H1 (cell line): ENCODE results near the gene FAM193B. TPM values are rescaled to one million over a fixed set of nuclear protein-coding genes. Genes with fewer than 3 reads are reported as not detected.

Source experiments
- CTCF ChIA-PET: fragments of 300-600 bp; sonication (Branson Sonifier 250); formaldehyde crosslinking; loops from one replicate; lab custom pipeline; 2021; ENCODE audit not compliant: partially characterized antibody; lab: Charles Lee
- POLR2A ChIA-PET: fragments of 300-600 bp; sonication (Branson Sonifier 250); formaldehyde crosslinking; loops from one replicate; lab custom pipeline; 2021; ENCODE audit warnings: inconsistent platforms; ENCODE audit not compliant: partially characterized antibody; lab: Charles Lee
- DNase-seq, 2 experiments: peaks; one replicate each; pipeline versions ENCODE4 v3.0.0 to v3.0.0-alpha.2; 2010 to 2022; ENCODE audit warnings: low spot score in 2 of 2, low read depth in 1 of 2, mixed read lengths in 1 of 2
- FAIRE-seq: peaks from 2 replicates; lab custom pipeline; 2011; peaks lifted over from hg19 to GRCh38; lab: Jason Lieb, UNC
- H2AFZ ChIP-seq: 2 replicates; pipeline ENCODE4 v1.8.1; 2012; ENCODE audit warnings: low read length, inconsistent platforms
- H2AK5ac ChIP-seq: 2 replicates; pipeline ENCODE4 v1.6.1; 2013; ENCODE audit warnings: low read depth, low read length
- H2BK120ac ChIP-seq: replicated peaks from 2 replicates; pipeline ENCODE3; 2013; ENCODE audit warnings: low read depth, low read length, inconsistent platforms
- H2BK12ac ChIP-seq: 2 replicates; pipeline ENCODE4 v1.6.1; 2013; ENCODE audit warnings: low read depth, low read length
- H2BK15ac ChIP-seq: 2 replicates; pipeline ENCODE4 v1.6.1; 2013; ENCODE audit warnings: low read length
- H2BK20ac ChIP-seq: 2 replicates; pipeline ENCODE4 v1.6.1; 2013; ENCODE audit warnings: low read length
- H2BK5ac ChIP-seq: 2 replicates; pipeline ENCODE4 v1.6.1; 2013; ENCODE audit warnings: low read depth, low read length
- H3K14ac ChIP-seq: 2 replicates; pipeline ENCODE4 v1.6.1; 2013; ENCODE audit warnings: inconsistent platforms; ENCODE audit not compliant: insufficient read length
- H3K18ac ChIP-seq: 2 replicates; pipeline ENCODE4 v1.6.1; 2013; ENCODE audit warnings: low read length; ENCODE audit errors: extremely low read depth
- H3K23ac ChIP-seq: 2 replicates; pipeline ENCODE4 v1.6.1; 2013; ENCODE audit warnings: inconsistent platforms; ENCODE audit not compliant: insufficient read length
- H3K23me2 ChIP-seq: 2 replicates; pipeline ENCODE4 v1.6.1; 2013; ENCODE audit warnings: low read depth, low read length
- H3K27ac ChIP-seq: 2 replicates; pipeline ENCODE4 v1.6.1; 2011; ENCODE audit warnings: low read depth, low read length, inconsistent platforms
- H3K27me3 ChIP-seq, 4 experiments: replicated peaks in 1 of 4; 1 replicate in 1 of 4; 2 replicates in 3 of 4; pipeline versions ENCODE4 v1.6.1 to v1.8.1; 2011 to 2013; ENCODE audit warnings: low read length in 3 of 4, mild to moderate bottlenecking in 3 of 4, inconsistent platforms in 2 of 4, mixed read lengths in 2 of 4, moderate library complexity in 1 of 4; ENCODE audit not compliant: control insufficient read depth in 3 of 4, insufficient read depth in 3 of 4; ENCODE audit errors: extremely low read depth in 1 of 4
- H3K36me3 ChIP-seq, 4 experiments: 2 replicates each; pipeline versions ENCODE4 v1.6.1 to v1.8.1; 2011 to 2013; ENCODE audit warnings: mild to moderate bottlenecking in 4 of 4, low read length in 3 of 4, moderate library complexity in 2 of 4, control low read depth in 1 of 4, inconsistent platforms in 1 of 4; ENCODE audit not compliant: insufficient read depth in 4 of 4, control insufficient read depth in 2 of 4
- H3K4ac ChIP-seq: replicated peaks from 2 replicates; pipeline ENCODE3; 2013; ENCODE audit warnings: low read length, low read depth, mixed read lengths, inconsistent platforms; ENCODE audit not compliant: insufficient read length
- H3K4me1 ChIP-seq, 4 experiments: replicated peaks in 1 of 4; 1 replicate in 1 of 4; 2 replicates in 3 of 4; pipeline versions ENCODE4 v1.6.1 to v1.8.1; 2011 to 2013; ENCODE audit warnings: low read length in 3 of 4, inconsistent platforms in 2 of 4, mixed read lengths in 1 of 4; ENCODE audit not compliant: insufficient read depth in 4 of 4, control insufficient read depth in 3 of 4
- H3K4me2 ChIP-seq, 2 experiments: 2 replicates each; pipeline versions ENCODE4 v1.6.1 to v1.8.1; 2011 to 2013; ENCODE audit warnings: low read depth in 2 of 2, low read length in 2 of 2, control low read depth in 1 of 2, inconsistent platforms in 1 of 2, mild to moderate bottlenecking in 1 of 2; ENCODE audit not compliant: insufficient read depth in 1 of 2
- H3K4me3 ChIP-seq, 4 experiments: fragments of 200-600, 300-600 bp in 1 of 4; sonication (generic), shearing (Covaris generic), sonication (Bioruptor Twin) in 1 of 4; 2 replicates each; pipeline versions ENCODE4 v1.5.1 to v1.8.1; 2011 to 2016; ENCODE audit warnings: low read length in 4 of 4, low read depth in 3 of 4, control low read depth in 2 of 4, inconsistent platforms in 2 of 4, mild to moderate bottlenecking in 2 of 4, mixed read lengths in 1 of 4, moderate library complexity in 1 of 4; ENCODE audit not compliant: insufficient read depth in 2 of 4; ENCODE audit errors: extremely low read depth in 1 of 4
- H3K56ac ChIP-seq: replicated peaks from 2 replicates; pipeline ENCODE3; 2013; ENCODE audit warnings: low read depth, mild to moderate bottlenecking, mixed read lengths, low read length, inconsistent platforms; ENCODE audit not compliant: insufficient read length
- H3K79me1 ChIP-seq: 2 replicates; pipeline ENCODE4 v1.6.1; 2013; ENCODE audit warnings: low read depth, low read length, control low read depth
- H3K79me2 ChIP-seq, 2 experiments: 2 replicates each; pipeline versions ENCODE4 v1.6.1 to v1.8.1; 2012 to 2013; ENCODE audit warnings: low read length in 2 of 2, mild to moderate bottlenecking in 2 of 2, inconsistent platforms in 1 of 2; ENCODE audit not compliant: insufficient read depth in 2 of 2, control insufficient read depth in 1 of 2
- H3K9ac ChIP-seq, 4 experiments: replicated peaks in 1 of 4; 1 replicate in 1 of 4; 2 replicates in 3 of 4; pipeline versions ENCODE4 v1.6.1 to v1.8.1; 2011 to 2013; ENCODE audit warnings: low read depth in 3 of 4, low read length in 3 of 4, control low read depth in 2 of 4, mild to moderate bottlenecking in 2 of 4, moderate library complexity in 2 of 4, inconsistent platforms in 1 of 4; ENCODE audit errors: extremely low read depth in 1 of 4
- H3K9me3 ChIP-seq, 2 experiments: 2 replicates each; pipeline versions ENCODE4 v1.6.1 to v1.8.1; 2012 to 2013; ENCODE audit warnings: mild to moderate bottlenecking in 2 of 2, moderate library complexity in 2 of 2, control low read depth in 1 of 2, inconsistent platforms in 1 of 2, low read depth in 1 of 2, low read length in 1 of 2, mixed read lengths in 1 of 2; ENCODE audit not compliant: insufficient read depth in 2 of 2
- H4K20me1 ChIP-seq, 2 experiments: replicated peaks in 1 of 2; 2 replicates each; pipeline versions ENCODE3 to v1.8.1; 2011 to 2013; ENCODE audit warnings: inconsistent platforms in 2 of 2, low read length in 2 of 2, mild to moderate bottlenecking in 1 of 2; ENCODE audit not compliant: insufficient read depth in 2 of 2, control insufficient read depth in 1 of 2
- H4K5ac ChIP-seq: 2 replicates; pipeline ENCODE4 v1.6.1; 2013; ENCODE audit warnings: low read length, low read depth, mixed read lengths, inconsistent platforms; ENCODE audit not compliant: insufficient read length
- H4K8ac ChIP-seq: 2 replicates; pipeline ENCODE4 v1.8.0; 2013; ENCODE audit warnings: mild to moderate bottlenecking, moderate library complexity, low read length, inconsistent platforms; ENCODE audit not compliant: insufficient read depth; ENCODE audit errors: extremely low read depth
- H4K91ac ChIP-seq: replicated peaks from 2 replicates; pipeline ENCODE3; 2013; ENCODE audit warnings: low read length, mixed read lengths, inconsistent platforms; ENCODE audit not compliant: insufficient read length
- CEBPB ChIP-seq: IDR thresholded peaks from 2 replicates; pipeline ENCODE4 v1.6.1; 2012; ENCODE audit warnings: low read depth, low read length
- CTCF ChIP-seq, 3 experiments: IDR thresholded peaks; 1 replicate in 2 of 3; 2 replicates in 1 of 3; pipeline versions ENCODE4 v1.5.1 to v1.6.1; 2011; ENCODE audit warnings: low read length in 3 of 3, mild to moderate bottlenecking in 3 of 3, inconsistent platforms in 2 of 3, low read depth in 1 of 3, moderate library complexity in 1 of 3; ENCODE audit not compliant: insufficient read depth in 1 of 3; ENCODE audit errors: control extremely low read depth in 1 of 3
- JUND ChIP-seq: IDR thresholded peaks from 2 replicates; pipeline ENCODE4 v1.6.1; 2011; ENCODE audit warnings: mild to moderate bottlenecking, improper control_type of control experiment, low read length
- KDM1A ChIP-seq: fragments of 200-600, 300-600 bp; sonication (generic); IDR thresholded peaks from 2 replicates; pipeline ENCODE4 v1.7.1; 2016; ENCODE audit warnings: mild to moderate bottlenecking, low read length, borderline replicate concordance
- PHF8 ChIP-seq: fragments of 200-600 bp; sonication (generic); conservative IDR thresholded peaks from 2 replicates; pipeline ENCODE4 v1.7.1; 2012; ENCODE audit warnings: low read depth, mild to moderate bottlenecking, inconsistent platforms, low read length, moderate library complexity
- POLR2A ChIP-seq, 2 experiments: IDR thresholded peaks; 1 replicate in 1 of 2; 2 replicates in 1 of 2; pipeline ENCODE4 v1.6.1; 2011; ENCODE audit warnings: low read depth in 2 of 2, low read length in 2 of 2, mild to moderate bottlenecking in 2 of 2; ENCODE audit errors: control extremely low read depth in 1 of 2
- POLR2AphosphoS5 ChIP-seq: IDR thresholded peaks from 2 replicates; pipeline ENCODE4 v1.6.1; 2011; ENCODE audit warnings: low read depth, low read length
- POU5F1 ChIP-seq: IDR thresholded peaks from 2 replicates; pipeline ENCODE4 v1.6.1; 2011; ENCODE audit warnings: low read depth, mild to moderate bottlenecking, low read length, moderate library complexity
- SUZ12 ChIP-seq: fragments of 200-600 bp; sonication (generic); IDR thresholded peaks from 2 replicates; pipeline ENCODE4 v1.6.1; 2012; ENCODE audit warnings: mild to moderate bottlenecking, inconsistent platforms, low read length, moderate library complexity, mixed read lengths
- WGBS, 2 experiments: shearing (Covaris generic) in 1 of 2; methylation state at CpG; one replicate each; pipeline versions ENCODE4 v1.1.6 to v1.1.7; 2013 to 2015; ENCODE audit warnings: low lambda C conversion rate in 2 of 2, mixed read lengths in 2 of 2, inconsistent platforms in 1 of 2, low coverage in 1 of 2, missing lambda C conversion rate in 1 of 2; ENCODE audit not compliant: insufficient replicate concordance in 2 of 2, insufficient coverage in 1 of 2, insufficient read length in 1 of 2; ENCODE audit errors: extremely low coverage in 1 of 2, missing lambda C conversion rate in 1 of 2; 5-methylcytosine and 5-hydroxymethylcytosine counted together
- polyA plus RNA-seq, 7 experiments: library from polyadenylated mRNA; depleted of rRNA in 3 of 7; stranded (reverse) in 5 of 7; unstranded in 2 of 7; fragments of >200 nt in 5 of 7; fragments of 200-250 nt in 2 of 7; gene quantifications; 1 replicate in 5 of 7; 2 replicates in 1 of 7; 4 replicates in 1 of 7; pipeline versions ENCODE4 v1.2.1 to v1.2.3, GENCODE V29; 2011 to 2013; ENCODE audit warnings: missing spikeins in 2 of 7, mixed read lengths in 2 of 7
- total RNA-seq: library from RNA; stranded (reverse); fragmentation: NEBNext Ultra II Directional; extraction: Animal tissue kit (Norgen Biotek cat#: 25700); gene quantifications from 2 replicates; pipeline ENCODE4 v1.2.1, GENCODE V29; 2021

Gene FAM193B
- total and polyA plus RNA-seq, 2 of the 8 experiments (the other 6 are each of a cell fraction or from before 2014, with no cell fraction given) = 49.9 to 69.8 TPM

- H3K79me1 ChIP-seq = peaks cover 7% of the 10 kb centered on the region; the same call in 1 of the 2 replicates
- no peak overlapping the region; the same call in 1 of the 2 replicates for H2BK5ac ChIP-seq
- no peak overlapping the region for H4K5ac ChIP-seq
- peaks cover 3% of the 10 kb centered on the region; the same call in 1 of the 2 replicates for H3K23me2 ChIP-seq
- H3K27me3 ChIP-seq = no peaks in the 10 kb centered on the region
- H4K8ac ChIP-seq = peak overlapping the region; percentile 6; the same call in 1 of the 2 replicates
- H4K91ac ChIP-seq = no peak overlapping the region
- no peak overlapping the region for H2BK12ac ChIP-seq
- 94% methylated on average over 31 of the region's 54 CpGs; no CpG with 5 or more reads in 1 of the 2 experiments for WGBS, 2 experiments
- no peak overlapping the region for H3K27ac ChIP-seq
- no peak overlapping the region for H2BK120ac ChIP-seq
- H3K23ac ChIP-seq = no peak overlapping the region
- no peak overlapping the region for H3K4ac ChIP-seq
- H3K9ac ChIP-seq = no peak overlapping the region; a peak in 1 of 7 replicates
- ChIA-PET POLR2A (interaction anchor here (0.8 to 67.5 kb wide), 10 partner anchors 12 to 126 kb away, joined by 3 to 3349 read pairs (median 4); partner anchors contain the start of genes DBN1, DDX41, DOK3 and PDLIM7), CTCF (interaction anchor here (0.8 to 12.7 kb wide), 17 partner anchors 13 to 714 kb away, joined by 3 to 306 read pairs (median 4); partner anchors contain the start of genes DDX41, DOK3 and PDLIM7)
- H2BK15ac ChIP-seq = no peak overlapping the region
- H3K4me3 ChIP-seq = no peak overlapping the region
- no peak overlapping the region for H3K14ac ChIP-seq
- H3K9me3 ChIP-seq = no peaks in the 10 kb centered on the region
- H3K56ac ChIP-seq = no peak overlapping the region
- DNase-seq (no peak), FAIRE-seq (no peak)
- peaks cover 0 to 8% of the 10 kb centered on the region in 2 experiments; a peak in 1 of 4 replicates for H3K79me2 ChIP-seq
- no peak overlapping the region for H3K4me2 ChIP-seq
- H2AFZ ChIP-seq = no peak overlapping the region
- no peak overlapping the region for H3K18ac ChIP-seq
- H3K4me1 ChIP-seq = peaks cover 0 to 27% (median 24%) of the 10 kb centered on the region in 4 experiments; a peak in 6 of 7 replicates
- no peak overlapping the region for H2BK20ac ChIP-seq
- peaks cover 6 to 10% of the 10 kb centered on the region in 2 experiments for H4K20me1 ChIP-seq
- no peak overlapping the region for H2AK5ac ChIP-seq
- peaks cover 25 to 42% (median 35%) of the 10 kb centered on the region in 4 experiments for H3K36me3 ChIP-seq
- TF ChIP-seq CEBPB = no peak
- no peak for TF ChIP-seq SUZ12
- peak in 1 of 2 experiments; percentile 77; a peak in 2 of 3 replicates for TF ChIP-seq POLR2A (IDR thresholded peaks at IDR 0.05; ENCODE audit: control extremely low read depth in 1 of 2, low read depth in 2 of 2, low read length in 2 of 2)
- no peak for TF ChIP-seq CTCF (IDR thresholded peaks at IDR 0.05; ENCODE audit: control extremely low read depth in 1 of 3, insufficient read depth in 1 of 3, low read depth in 1 of 3, low read length in 3 of 3)
- no peak; the same call in 1 of the 2 replicates for TF ChIP-seq POLR2AphosphoS5
- no peak for TF ChIP-seq JUND
- TF ChIP-seq PHF8 = no peak
- no peak for TF ChIP-seq POU5F1
- TF ChIP-seq KDM1A = no peak
Observed at GRCh38 chr5:177491983-177492746, 62.2 kb downstream of the FAM193B start.
